GM12872 (cell line): ENCODE data around the gene ITGB8.

Experiments used
- CTCF ChIP-seq: IDR thresholded peaks from 3 replicates; pipeline ENCODE4 v1.5.1; 2011; ENCODE audit warnings: low read depth, mild to moderate bottlenecking, low read length, moderate library complexity; ENCODE audit not compliant: insufficient read depth

The ITGB8 gene

DNA sequence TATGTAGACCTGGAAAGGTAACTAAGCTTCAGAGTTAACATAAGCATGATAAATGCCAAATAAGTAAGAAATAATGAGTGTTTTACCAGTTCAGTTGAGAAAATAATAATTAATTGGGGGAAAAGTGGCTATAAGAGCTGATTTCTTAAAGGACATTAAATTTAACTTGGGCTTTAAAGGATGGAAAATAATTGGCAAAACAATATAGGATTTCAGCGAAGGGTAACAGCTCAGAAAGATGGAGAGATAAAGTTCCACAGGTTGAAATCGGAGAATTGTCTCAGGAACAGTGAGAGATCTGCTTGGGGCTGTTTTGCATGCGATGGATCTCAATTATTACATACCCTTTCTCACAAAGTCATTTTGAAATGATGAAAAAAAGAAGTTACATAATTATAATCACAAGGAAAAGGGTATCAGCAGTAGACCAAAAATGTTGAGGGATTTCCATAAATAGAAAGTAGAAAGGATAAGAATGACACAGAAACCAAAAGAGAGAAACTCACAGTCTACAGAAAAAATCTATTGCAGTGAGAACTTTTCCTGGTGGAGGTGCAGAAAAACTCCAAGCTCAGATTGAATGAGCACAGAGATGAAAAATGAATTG is 40.1 kb upstream of the ITGB8 start:
- TF ChIP-seq CTCF: no peak

DNA sequence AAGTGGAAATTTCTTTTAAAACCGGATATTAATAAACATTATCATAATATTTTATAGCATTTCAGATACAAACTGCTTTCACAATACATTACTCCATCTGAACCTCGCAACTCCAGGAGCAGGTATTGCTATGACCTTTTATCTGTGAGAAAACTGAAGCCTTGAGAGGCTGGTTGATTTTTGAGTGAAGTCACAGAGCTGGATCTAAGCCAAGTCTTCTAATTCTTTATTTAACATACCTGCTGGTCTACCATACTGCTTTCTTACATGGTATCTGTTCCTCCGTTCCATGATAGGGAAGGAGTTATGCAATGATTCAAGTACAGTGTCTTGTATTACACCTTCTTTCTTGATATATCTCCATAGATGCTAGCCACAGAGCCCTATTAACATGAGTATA is 37.4 kb upstream of the ITGB8 start:
- TF ChIP-seq CTCF: no peak

GRCh38 chr7:20296444-20296843 is 34.3 kb upstream of the ITGB8 start:
- no peak for TF ChIP-seq CTCF

DNA sequence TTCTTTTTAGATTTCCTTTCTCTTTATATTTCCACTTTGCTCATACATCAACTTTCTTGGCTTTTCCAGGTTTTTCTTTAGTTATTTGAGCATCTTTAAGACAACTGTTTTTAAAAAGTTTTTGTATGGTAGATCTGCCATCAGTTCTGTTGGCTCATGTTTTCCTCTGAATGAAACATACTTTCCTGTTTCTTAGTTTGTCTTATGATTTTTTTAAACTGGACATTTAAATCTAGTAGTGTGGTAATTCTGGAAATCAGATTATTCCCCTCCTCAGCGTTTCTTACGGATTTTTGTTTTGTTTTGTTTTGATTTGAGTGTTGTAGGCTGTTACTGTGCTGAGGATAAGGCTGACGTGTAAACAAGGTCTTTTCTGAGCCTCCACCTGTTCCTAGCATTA is 33.8 kb upstream of the ITGB8 start:
- TF ChIP-seq CTCF: no peak

- TF ChIP-seq CTCF: no peak
Measured at GRCh38 chr7:20298486-20298901, 32.2 kb upstream of the ITGB8 start.

- TF ChIP-seq CTCF: no peak
Measured at GRCh38 chr7:20299145-20299544, 31.6 kb upstream of the ITGB8 start.

DNA sequence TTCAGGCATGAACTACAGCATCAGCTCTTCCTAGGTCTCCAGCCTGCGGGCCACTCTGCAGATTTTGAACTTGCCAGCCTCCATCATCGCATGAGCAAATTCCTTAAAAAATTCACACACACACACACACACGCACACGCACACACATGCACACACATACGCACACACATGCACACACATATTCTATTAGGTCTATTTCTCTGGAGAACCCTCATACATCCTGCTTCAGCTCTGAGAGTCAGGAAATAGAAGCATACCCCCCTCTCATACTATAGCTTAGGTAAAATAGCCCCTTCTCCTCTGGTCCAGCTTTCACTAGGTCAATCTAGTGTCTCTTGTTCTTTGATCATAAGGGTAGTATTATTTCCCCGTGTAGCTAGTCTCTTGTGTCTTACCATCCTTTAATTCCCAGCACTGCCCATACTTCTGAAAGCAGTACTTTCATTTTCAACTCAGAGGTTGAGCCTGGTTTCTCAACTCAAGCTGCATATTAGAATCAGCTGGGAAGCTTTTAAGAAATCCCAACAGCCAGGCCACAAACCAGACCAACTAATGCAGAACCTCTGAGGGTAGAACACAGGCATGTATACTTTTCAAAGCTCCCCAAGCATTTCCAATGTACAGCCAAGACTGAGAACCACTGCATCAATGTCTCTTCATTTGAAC is 30.9 kb upstream of the ITGB8 start:
- no peak for TF ChIP-seq CTCF
